HG02981 (cell line): Measurements from ENCODE around the gene LCOR.
"Not testable (repeated sequence)": the region's sequence is repeated elsewhere in the genome, so short reads cannot be mapped to it uniquely, and the experiment has no call there.

Experiments used
- ATAC-seq: cut with Tn5 transposase; IDR thresholded peaks from one replicate; pipeline ENCODE4 v1.9.1; 2021; ENCODE audit warnings: mild to moderate bottlenecking, moderate library complexity; ENCODE audit not compliant: unreplicated experiment

Gene LCOR

DNA sequence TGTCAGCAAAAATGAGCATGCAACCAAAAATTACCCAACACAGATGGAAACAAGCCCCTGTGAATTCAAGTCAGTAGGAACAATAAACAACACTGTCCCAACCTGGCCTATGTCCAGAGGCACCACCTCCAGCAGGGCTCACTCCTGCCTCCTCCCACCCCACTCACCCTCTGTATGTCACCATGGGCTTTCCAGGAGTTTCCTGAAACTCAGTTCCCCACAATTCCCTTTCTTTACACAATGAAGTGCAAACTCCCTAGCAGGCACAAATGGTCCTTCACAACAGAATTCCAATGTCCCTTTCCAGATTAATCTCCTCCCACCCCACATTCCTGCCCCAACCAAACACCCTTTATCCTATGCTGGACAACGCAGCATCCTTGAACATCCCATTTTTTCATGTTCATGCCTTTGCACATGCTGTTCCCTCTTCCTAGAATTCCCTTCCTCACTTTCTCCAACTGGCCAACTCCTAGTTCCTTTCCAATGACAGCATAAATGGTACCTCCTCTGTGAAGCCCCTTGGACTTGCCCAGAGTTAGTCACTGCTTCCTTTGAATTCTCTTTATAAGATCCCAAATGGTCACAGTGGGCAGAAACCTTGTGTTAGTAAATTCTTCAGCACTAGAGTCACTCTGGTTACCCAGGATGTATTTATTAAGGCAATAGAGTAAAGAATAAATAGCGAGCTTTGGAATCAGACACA is 196.2 kb downstream of the LCOR start:
- no peak for ATAC-seq

DNA sequence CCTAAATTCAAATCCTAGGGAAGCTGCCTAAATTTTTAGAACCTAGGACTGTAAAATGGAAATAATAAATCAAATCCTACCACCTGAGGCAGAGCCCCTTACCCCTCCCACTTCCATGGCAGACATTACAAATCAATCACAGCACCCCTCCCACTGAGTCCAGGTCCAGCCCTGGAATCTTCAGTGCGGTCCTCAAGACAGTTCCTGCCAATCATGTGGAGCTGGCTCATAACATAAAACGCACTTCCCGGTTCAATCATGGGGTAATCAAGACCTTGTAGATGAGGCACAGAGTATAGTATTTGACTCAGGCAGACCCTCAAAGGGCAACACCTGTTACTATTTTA is 196.7 kb downstream of the LCOR start:
- ATAC-seq, result no peak

DNA sequence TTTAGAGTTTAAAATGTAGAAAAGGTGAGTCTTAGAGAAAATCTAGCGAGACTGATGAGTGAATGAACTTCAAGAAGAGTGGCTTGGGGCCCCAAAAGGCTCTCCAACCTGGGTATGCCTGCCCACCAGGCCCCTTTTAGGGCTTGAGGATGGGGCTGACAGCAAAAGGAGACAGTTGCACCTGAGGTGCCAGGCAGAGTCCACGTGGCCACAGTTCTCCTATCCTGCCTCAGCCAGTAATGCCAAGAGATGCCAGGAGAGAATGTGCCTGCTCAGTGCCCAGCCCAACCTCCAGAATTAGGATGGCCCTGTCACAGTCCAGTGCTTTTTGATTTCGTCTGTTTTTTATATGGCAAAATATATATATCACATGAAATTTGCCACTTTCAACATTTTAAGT is 197.2 kb downstream of the LCOR start:
- ATAC-seq, result no peak

DNA sequence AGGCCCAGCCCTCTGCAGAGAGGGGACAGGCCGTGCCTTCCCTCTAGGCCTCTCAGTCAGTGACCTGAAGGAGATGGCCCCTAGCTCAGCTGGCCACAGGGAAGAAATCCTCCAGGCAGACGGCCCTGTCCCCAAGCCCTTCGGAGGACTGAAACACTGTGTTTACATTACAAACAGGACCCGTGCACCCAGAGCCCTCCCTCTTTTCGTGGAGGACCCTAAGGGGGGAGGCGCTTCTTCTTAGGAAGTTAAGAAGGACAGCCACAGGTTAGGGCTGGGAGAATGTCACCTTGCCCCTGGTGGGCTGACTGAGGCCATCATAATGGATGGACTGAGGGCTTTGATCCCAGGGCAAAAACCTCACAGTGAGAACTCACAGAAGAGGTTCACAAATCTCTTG is 198.8 kb downstream of the LCOR start:
- ATAC-seq, result no peak

DNA sequence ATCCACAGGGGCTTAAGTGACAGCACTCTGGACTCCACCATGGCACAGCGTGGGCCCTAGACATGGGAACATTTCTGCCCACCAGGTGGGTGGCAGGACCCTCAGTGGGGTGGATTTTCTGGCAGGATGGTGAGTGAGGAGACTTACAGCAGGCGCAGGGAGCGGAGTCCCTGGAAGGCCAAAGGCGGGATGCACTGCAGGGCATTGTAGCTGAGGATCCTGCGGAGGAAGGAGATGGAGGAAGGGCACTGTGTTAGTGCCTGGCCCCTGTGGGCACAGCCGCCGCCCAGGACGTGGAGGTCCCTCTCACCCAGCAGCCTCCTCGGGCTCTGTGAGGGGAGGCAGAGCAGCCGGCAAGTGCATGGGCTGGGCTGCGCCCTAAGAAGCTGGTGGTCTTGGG is 199.4 kb downstream of the LCOR start:
- no peak for ATAC-seq

DNA sequence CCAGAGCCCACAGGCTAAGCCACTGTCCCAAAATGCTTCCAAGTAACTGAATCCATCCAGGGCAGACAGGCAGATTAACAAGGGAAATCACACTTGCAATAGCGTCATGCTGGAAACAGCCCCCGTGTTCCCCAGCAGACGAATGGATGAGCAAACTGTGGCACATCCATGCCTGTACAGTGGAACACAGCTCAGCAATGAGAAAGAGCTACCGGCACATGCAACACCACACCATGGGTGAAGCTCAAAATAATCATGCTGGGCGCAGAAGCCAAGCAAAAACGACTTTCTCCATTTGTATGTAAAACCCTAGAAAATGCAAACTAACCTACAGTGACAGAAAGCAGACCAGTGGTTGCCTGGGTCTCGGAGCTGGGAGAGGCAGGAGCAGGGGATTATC is 200.5 kb downstream of the LCOR start:
- ATAC-seq, result no peak

DNA sequence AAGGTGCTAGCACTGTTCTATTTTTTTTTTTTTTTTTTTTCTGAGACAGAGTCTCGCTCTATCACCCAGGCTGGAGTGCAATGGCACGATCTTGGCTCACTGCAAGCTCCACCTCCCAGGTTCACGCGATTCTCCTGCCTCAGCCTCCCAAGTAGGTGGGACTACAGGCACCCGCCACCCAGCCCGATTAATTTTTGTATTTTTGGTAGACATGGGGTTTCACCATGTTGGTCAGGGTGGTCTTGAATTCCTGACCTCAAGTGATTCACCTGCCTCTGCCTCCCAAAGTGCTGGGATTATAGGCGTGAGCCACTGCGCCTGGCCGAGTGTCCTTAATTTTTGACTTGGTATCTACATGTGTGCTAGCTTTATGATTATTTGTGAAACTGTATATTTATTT is 201.7 kb downstream of the LCOR start:
- not testable (repeated sequence) for ATAC-seq

DNA sequence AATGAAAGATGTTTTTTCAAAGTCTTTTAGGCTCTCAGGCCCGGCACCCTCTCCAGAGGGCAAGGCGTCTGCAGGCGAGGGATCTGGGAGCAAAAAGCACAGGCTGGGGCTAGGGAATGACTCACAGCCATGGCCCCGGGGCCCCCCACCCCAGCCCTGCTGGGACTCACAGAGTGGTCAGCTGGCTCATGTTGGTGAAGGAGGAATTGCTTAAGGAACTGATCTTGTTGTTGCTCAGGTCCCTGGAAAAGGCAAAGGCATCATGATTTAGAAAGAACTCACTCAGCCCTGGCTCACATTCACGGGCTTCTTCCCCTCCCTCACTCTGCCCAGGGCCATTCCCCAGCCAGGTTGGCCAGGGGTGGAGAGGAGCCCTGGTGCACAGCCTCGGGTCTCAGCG is 202.2 kb downstream of the LCOR start:
- no peak for ATAC-seq

DNA sequence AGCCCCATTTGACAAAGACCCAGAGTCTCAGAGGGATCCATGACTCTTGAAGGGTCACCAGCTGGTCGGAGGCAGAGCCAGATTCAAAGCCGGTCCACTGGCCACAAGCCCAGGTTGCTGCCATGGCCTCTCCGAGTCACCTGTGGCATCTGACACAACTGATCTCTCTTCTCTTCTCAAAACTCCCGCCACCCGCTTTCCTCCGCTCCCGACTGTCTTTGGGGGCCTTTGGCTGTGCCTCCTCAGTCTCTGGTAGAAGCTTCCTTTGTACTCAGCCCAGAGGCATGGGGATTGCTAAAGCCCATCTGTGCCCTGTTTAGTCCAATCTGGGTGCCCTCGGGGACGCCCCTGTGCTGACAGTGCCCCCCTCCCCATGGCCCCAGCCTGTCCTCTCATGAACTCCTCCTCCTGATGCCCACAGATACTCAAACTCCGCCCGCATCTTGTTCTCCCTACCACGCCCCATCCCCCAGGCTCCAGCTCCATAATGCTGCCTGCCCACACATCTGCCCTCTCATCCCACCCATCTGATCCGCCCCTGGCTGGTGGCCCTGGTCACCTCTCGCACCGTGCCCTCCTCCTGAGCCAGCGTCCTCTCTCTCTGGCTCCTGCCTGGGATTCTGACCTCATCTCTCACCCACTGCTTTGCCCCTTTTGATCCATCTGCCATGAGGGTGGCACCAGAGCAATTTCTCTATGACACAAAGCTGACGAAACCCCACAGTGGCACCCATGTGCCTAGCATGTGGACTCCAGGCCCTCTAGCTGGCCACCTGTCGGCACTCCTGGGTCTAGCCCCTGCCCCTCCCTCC is 203.1 kb downstream of the LCOR start:
- no peak for ATAC-seq

DNA sequence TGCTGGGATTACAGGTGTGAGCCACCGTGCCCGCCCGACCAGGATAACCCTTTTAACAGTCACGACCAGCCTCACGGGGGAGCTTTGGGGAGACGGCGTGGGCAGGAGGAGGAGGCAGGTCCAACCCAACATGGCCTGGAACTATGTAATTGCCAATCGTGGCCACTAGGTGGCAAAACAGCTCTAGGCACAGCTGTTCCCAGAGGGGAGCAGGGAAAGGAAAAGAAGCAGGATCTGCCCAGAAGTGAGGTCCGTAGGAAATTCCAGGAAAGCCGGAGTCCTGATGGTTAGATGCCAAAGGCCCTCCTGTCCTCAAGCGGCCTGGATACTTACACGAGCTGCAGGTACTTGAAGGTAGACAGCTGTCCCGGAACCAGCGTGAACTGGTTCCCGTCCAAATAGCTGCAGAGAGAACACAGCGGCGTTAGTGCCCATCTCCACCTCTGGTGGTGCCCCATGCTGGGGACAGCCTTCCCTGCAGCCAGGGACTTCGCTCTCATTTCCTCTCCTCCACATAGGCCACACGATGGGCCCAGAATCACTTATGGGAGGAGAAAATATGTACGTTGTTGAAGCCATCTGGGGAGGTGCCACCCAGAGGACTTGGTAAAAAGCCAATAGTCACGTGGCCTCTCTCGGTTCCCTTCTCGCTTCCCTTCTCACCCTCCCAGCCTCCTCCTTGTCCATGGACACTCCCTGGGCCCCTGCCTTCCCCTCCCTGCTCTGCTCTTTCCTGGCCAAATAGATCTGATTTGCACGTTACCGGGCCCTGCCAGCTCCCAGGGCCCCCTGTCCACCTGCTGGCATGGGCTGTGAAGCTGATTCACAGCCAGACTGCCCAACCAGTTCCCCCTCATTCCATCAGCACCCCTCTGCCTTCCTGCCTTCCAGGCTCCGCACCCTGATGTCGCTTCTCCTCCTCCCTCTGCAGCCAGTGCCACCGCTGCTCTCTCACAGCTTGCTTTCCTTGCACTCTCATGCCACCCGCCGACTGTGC is 205.6 kb downstream of the LCOR start:
- peak; percentile 78 for ATAC-seq

DNA sequence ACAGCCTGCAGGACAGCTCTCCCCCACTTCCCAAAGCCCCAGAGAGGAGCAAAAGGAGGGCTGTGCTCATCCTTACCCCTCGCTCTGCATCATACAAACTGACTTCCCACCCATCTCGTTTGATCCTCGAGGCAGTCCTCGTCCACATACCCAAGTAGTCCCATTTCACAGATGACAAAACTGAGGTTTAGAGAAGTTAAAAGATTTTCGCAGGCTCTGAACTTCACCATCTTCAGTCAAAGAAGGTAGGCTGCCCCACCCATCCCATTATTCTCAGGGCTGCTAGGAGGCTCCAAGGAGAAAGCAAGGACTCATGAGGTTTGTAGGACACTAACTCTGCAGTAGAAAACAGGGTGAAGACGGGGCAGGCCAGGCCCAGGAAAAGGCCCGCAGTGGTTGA is 206.6 kb downstream of the LCOR start:
- no peak for ATAC-seq

DNA sequence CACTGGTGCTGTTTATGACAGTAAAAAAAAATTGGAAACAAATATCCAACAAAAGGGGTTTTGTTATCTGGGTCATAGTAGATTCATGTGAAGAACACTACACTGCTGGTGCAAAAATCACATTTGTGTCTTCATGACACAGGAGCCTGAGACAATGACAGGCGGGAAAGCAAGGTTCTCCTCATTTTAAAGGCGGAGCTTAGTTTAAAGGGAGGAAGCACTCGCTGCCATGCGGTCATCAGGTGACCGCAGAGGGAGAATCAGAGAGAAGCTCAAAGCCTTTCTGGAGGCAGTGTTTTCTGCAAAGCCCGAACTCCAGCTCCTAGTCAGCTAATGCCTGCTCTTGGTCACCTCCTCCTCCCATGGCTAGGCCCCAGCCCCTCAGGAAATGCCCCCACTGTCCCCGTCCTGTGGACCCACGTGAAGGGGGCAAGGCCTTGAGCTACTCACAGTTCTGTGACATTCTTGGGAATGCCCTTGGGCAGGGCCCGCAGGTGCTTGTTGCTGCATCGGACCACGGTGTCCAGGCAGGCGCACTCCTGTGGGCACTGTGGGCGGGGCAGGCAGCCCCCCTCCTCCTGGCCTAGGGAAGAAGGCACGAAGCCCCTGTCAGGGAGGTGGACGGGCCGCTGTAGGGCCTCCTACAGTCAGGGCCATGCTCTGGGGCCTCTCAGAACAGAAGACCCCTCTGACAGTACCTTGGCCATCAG is 207.6 kb downstream of the LCOR start:
- ATAC-seq, result no peak

DNA sequence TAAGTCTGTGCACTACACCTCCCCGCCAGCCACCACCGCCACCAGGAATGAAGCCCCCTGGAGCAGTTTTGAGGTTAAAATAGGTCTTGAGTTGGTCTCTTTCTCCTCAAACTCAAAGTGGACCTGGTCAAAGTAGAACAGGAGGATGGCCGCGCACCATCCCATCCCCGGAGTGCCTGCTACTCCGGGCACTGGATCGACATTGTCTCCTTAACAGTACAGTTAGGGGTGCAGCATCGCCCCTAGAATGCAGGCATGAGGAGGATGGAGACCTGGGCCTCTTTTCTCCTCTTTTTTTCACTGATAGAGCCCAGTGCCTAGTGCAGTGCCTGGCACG is 208.1 kb downstream of the LCOR start:
- ATAC-seq, result no peak

DNA sequence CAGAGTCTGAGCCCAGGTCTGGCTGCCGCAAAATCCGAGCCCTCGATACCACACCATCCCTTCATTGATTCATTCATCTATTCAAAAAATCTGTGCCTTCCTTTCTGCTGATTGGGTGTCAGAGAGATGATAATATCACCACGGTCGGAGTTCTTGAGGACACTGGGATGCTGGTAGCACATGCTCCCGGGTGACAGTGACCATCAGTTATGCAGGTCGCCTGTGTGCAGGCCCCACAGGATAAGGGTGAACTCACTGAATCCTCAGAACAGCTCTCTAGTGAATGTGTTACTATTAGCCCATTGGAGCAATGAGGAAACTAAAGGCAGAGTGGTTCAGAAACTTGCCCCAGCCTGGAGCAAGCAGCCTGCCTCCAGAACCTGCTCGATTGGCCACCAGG is 208.6 kb downstream of the LCOR start:
- no peak for ATAC-seq

DNA sequence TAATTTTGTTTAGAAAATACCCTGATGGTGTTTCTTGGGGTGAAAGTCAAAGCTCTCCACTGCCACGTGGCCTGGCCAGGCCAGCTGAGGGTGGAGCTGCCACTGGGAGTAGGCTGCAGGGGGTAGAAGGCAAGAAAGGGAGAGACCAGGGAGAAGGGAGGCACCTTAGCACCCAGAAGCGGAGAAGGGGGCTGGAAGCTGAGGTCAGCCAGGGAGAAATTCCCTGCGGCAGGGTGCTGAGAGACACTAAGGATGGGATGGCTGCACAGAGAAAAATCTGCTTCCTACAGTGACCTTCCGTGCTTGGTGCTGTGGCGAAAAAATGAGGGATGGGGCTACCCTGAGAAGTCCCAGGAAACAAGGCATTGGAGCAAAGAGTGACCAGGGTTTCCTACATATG is 210.0 kb downstream of the LCOR start:
- no peak for ATAC-seq

DNA sequence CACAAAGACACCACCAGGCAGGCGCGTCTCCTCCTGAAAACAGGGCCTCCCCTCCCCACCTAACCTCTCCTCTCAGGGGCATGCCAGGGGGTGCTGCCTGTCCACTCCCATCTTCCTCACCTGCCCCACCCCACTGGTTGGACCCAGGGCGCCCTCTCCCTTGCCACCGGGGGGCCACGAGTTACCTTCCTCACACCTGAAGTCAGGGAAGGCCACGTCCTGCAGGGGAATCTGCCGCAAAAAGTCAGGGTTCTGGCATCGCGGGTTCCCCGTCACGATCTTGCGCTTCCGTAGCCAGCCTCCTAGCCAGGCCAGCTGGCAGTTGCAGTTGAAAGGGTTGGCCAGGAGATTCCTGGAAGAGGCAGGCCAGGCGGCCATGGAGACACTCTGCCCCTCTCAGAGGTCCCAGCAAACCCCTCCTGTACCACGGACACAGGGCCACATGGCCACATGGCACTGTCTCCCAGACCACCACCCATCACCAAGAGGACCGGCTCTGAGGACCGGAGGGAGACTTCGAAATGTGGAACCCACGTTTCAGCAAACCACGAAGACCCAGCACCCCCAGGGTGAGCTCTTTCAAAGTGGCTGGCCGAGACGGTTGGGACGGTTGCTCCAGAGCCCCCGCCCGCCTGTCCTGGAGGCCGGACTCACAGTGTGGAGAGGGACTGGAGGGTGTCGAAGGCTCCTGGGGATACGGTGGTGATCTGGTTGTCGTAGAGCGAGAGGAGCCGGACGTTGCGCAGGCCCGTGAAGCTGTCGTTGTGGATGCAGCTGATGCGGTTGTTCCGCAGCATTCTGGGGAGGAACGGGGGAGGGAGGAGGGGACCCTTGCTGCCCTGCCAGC is 210.8 kb downstream of the LCOR start:
- ATAC-seq, result no peak

DNA sequence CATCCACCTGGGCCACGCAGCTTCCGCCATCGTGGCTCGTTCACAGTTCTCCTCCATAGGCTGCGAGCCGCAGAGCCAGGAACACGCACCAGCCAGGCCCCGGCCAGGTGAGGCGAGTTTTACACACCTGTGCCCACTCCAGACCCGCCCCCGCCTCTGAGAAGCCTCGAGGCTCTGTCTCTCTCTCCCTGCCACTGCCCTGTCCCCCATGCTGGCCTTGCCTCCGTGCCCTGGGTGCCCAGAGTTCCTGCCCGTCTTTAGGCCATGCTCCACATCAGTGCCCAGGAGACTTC is 211.4 kb downstream of the LCOR start:
- no peak for ATAC-seq
